Coronary artery (tissue), 2 donors: ENCODE results near the gene MARK4.
"Not testable (repeated sequence)": the region's sequence is repeated elsewhere in the genome, so short reads cannot be mapped to it uniquely, and the experiment has no call there.

Source experiments
- DNase-seq: peaks from one replicate; pipeline ENCODE4 v3.0.0-alpha.2; 2017; ENCODE audit warnings: low spot score
- H3K27ac ChIP-seq, 2 donors: fragments of 200-600 bp; sonication (generic); one replicate each; pipeline ENCODE4 v1.5.1; 2016 to 2019
- H3K4me3 ChIP-seq: fragments of 200-600 bp; sonication (generic); 2 replicates; pipeline ENCODE4 v1.5.1; 2016; ENCODE audit warnings: mild to moderate bottlenecking, moderate library complexity
- TF ChIP-seq, protein P1 (sequence below): fragments of 200-600 bp; sonication (generic); IDR thresholded peaks from one replicate; pipeline ENCODE4 v1.5.1; 2019; ENCODE audit warnings: antibody characterized with exemption

The MARK4 gene

DNA sequence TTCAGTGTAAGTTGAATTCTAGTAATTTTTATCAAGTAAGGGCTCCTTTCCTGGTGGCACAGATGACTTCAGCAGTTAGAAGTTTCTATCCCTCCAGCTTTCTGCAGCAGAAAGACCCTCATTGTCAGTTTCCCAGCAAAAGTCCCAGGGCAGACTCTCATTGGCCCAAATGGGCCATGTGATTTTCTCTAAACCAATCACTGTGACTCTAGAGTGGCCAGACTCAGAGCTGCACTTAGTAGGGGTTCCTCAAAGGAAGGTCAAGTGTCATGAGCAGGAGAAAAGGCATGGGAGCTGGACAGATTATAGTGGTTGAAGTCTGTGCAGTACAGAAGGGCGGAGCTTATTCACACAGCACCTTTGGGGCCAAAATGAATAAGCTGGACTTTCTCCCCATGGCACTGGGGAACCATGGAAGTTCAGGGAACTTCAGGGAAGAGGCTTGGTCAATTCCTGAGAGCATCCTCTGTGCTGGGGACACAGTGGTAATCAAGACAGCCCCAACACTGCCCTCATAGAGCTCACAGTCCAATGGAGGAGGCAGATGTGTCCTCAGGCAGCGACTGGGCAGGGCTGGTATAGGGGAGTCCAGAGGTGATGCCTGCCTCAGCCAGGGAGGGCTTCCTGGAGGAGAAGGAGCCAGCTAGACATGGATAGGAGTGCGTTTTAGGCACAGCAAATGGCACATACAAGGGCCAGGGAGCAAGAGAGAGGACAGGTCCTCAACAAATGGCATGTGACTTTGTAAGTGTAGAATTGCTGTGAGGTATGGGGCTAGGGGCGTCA is 53.3 kb downstream of the MARK4 start:
- H3K4me3 ChIP-seq = no peak overlapping the region
- H3K27ac ChIP-seq = no peak overlapping the region
- no peak for DNase-seq
- TF ChIP-seq, protein P1, sequence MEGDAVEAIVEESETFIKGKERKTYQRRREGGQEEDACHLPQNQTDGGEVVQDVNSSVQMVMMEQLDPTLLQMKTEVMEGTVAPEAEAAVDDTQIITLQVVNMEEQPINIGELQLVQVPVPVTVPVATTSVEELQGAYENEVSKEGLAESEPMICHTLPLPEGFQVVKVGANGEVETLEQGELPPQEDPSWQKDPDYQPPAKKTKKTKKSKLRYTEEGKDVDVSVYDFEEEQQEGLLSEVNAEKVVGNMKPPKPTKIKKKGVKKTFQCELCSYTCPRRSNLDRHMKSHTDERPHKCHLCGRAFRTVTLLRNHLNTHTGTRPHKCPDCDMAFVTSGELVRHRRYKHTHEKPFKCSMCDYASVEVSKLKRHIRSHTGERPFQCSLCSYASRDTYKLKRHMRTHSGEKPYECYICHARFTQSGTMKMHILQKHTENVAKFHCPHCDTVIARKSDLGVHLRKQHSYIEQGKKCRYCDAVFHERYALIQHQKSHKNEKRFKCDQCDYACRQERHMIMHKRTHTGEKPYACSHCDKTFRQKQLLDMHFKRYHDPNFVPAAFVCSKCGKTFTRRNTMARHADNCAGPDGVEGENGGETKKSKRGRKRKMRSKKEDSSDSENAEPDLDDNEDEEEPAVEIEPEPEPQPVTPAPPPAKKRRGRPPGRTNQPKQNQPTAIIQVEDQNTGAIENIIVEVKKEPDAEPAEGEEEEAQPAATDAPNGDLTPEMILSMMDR = no peak

GRCh38 chr19:45305007-45305406 is 53.9 kb downstream of the MARK4 start:
- H3K4me3 ChIP-seq = no peak overlapping the region
- TF ChIP-seq, protein P1 = no peak
- H3K27ac ChIP-seq = no peak overlapping the region
- DNase-seq = no peak

- DNase-seq = no peak
- Histone ChIP-seq H3K4me3 (no peak overlapping the region), H3K27ac (no peak overlapping the region)
- TF ChIP-seq, protein P1 = no peak
Observed at GRCh38 chr19:45305421-45305820, 54.4 kb downstream of the MARK4 start.

DNA sequence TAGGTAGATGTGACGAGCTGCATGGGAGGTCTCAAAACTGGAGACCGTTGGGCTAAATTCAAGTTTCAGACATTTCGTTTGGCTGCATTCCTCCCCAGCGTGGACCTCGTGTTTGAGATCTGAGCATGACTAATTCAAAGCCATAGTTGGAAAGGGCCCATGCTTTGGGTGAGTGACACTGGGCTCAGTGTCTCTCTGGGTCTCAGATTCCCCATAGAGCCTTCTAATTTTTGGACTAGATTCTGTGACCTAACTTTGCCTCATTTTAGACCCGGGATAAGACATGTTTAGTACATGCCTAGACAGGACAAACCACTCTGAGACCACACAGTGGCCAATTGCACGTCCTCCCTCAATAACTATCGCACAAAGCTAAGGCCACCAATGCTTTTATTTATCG is 55.0 kb downstream of the MARK4 start:
- DNase-seq = no peak
- Histone ChIP-seq H3K4me3 (no peak overlapping the region), H3K27ac (no peak overlapping the region)
- TF ChIP-seq, protein P1 = no peak

GRCh38 chr19:45306518-45307027 is 55.5 kb downstream of the MARK4 start:
- TF ChIP-seq, protein P1 = no peak
- H3K4me3 ChIP-seq = no peak overlapping the region
- no peak for DNase-seq
- H3K27ac ChIP-seq = no peak overlapping the region

- H3K27ac ChIP-seq = no peak overlapping the region
- TF ChIP-seq, protein P1 = no peak
- no peak for DNase-seq
- H3K4me3 ChIP-seq = no peak overlapping the region
Observed at GRCh38 chr19:45307361-45307760, 56.3 kb downstream of the MARK4 start.

GRCh38 chr19:45309322-45309721 is 58.3 kb downstream of the MARK4 start:
- not testable (repeated sequence) for H3K4me3 ChIP-seq, H3K27ac ChIP-seq, DNase-seq
